Chondrocyte (in vitro differentiated cells): ENCODE results near the gene STRA8. TPM values are rescaled to one million over a fixed set of nuclear protein-coding genes. Genes with fewer than 3 reads are reported as not detected.

ENCODE experiments used
- DNase-seq: peaks from one replicate; pipeline ENCODE4 v3.0.0; 2021; ENCODE audit warnings: mixed read lengths, low spot score
- H3K27ac Mint-ChIP-seq: one replicate; pipeline ENCODE4 v1.8.0; 2021; ENCODE audit warnings: mild to moderate bottlenecking, moderate library complexity, mixed read lengths; ENCODE audit not compliant: unreplicated experiment
- H3K27me3 Mint-ChIP-seq: 2 replicates; pipeline ENCODE4 v1.8.0; 2021; ENCODE audit warnings: low read depth, mixed read lengths
- H3K36me3 Mint-ChIP-seq: 2 replicates; pipeline ENCODE4 v1.8.0; 2021; ENCODE audit warnings: low read depth, mixed read lengths
- H3K4me1 Mint-ChIP-seq: 2 replicates; pipeline ENCODE4 v1.8.0; 2021; ENCODE audit warnings: low read depth, mild to moderate bottlenecking, mixed read lengths
- H3K4me3 Mint-ChIP-seq: one replicate; pipeline ENCODE4 v1.8.0; 2021; ENCODE audit warnings: mild to moderate bottlenecking, moderate library complexity, mixed read lengths; ENCODE audit not compliant: unreplicated experiment
- H3K9me3 Mint-ChIP-seq: 2 replicates; pipeline ENCODE4 v1.8.0; 2021; ENCODE audit warnings: low read depth, mixed read lengths
- CTCF ChIP-seq: fragments of 200-600 bp; sonication (generic); IDR thresholded peaks from 2 replicates; pipeline ENCODE4 v1.5.0; 2021; ENCODE audit warnings: antibody characterized with exemption, mild to moderate bottlenecking, moderate library complexity
- total RNA-seq: library from RNA; stranded (reverse); gene quantifications from 3 replicates; pipeline ENCODE4 v1.2.1, GENCODE V29; 2021

STRA8 gene
- total RNA-seq, 1 donor from 2014 or later, result not detected

- no peak for DNase-seq
- H3K27me3 Mint-ChIP-seq, result peaks cover 3% of the 10 kb centered on the region
- no peaks in the 10 kb centered on the region for H3K9me3 Mint-ChIP-seq
- H3K36me3 Mint-ChIP-seq, result no peaks in the 10 kb centered on the region
- H3K27ac Mint-ChIP-seq, result no peak overlapping the region
- H3K4me1 Mint-ChIP-seq, result peaks cover 9% of the 10 kb centered on the region
- no peak for TF ChIP-seq CTCF
- H3K4me3 Mint-ChIP-seq, result no peak overlapping the region
Observed at GRCh38 chr7:135285547-135286233, 52.1 kb downstream of the STRA8 start.

GRCh38 chr7:135286876-135287275, 53.2 kb downstream of the STRA8 start:
- no peaks in the 10 kb centered on the region for H3K27me3 Mint-ChIP-seq
- H3K4me3 Mint-ChIP-seq, result no peak overlapping the region
- no peaks in the 10 kb centered on the region for H3K9me3 Mint-ChIP-seq
- no peaks in the 10 kb centered on the region for H3K36me3 Mint-ChIP-seq
- peaks cover 2% of the 10 kb centered on the region for H3K4me1 Mint-ChIP-seq
- no peak for TF ChIP-seq CTCF
- H3K27ac Mint-ChIP-seq, result no peak overlapping the region
- no peak for DNase-seq

DNA sequence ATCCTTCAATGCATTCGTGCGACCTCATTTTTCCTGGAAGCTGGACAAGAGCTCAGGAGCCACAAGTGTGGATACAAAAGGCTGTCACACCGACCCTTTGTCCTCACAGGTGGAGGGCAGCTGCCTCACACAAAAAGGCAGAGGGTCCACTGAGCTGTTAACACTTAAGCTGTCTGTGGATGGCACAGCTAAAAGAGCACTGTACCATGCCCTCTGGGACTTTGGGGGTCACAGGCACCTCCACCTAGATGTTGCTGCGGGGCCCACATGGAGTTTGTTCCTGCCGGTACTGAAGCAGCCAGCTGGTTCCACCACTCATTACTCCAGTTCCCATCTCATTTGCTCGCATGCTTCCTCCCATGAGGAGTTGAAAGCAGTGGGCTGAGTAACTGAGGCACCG, 57.0 kb downstream of the STRA8 start:
- H3K36me3 Mint-ChIP-seq, result peaks cover 3% of the 10 kb centered on the region
- H3K4me1 Mint-ChIP-seq, result no peaks in the 10 kb centered on the region
- no peak for DNase-seq
- no peak for TF ChIP-seq CTCF
- peaks cover 6% of the 10 kb centered on the region for H3K27me3 Mint-ChIP-seq
- H3K27ac Mint-ChIP-seq, result no peak overlapping the region
- H3K9me3 Mint-ChIP-seq, result peaks cover 3% of the 10 kb centered on the region
- no peak overlapping the region for H3K4me3 Mint-ChIP-seq

- no peak for DNase-seq
- Mint-ChIP-seq H3K27ac (no peak overlapping the region), H3K4me1 (no peaks in the 10 kb centered on the region), H3K27me3 (peaks cover 6% of the 10 kb centered on the region), H3K36me3 (peaks cover 3% of the 10 kb centered on the region), H3K9me3 (peaks cover 4% of the 10 kb centered on the region), H3K4me3 (no peak overlapping the region)
- no peak for TF ChIP-seq CTCF
Observed at GRCh38 chr7:135291809-135292253, 58.2 kb downstream of the STRA8 start.

DNA sequence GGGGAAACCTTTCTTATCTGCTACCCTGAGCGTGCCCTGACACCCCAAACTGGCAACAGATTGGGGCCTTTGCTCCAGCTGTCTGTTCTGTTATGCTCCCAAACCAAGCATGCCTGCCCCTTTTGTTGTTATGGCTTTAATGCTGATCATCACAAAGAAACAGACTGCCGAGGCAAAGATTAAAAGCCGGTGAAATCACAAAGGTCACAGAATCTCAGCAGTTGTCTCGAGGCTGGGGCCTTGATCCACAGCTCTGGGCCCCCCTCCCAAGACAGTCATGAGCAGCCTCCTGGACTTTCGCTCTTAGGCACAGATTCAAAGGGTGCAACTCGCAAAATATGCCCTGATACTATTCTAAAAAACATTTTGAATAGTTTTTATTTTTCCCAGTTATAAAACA, 65.6 kb downstream of the STRA8 start:
- H3K27ac Mint-ChIP-seq, result no peak overlapping the region

More for the DNA sequence above, 65.6 kb downstream of the STRA8 start:
- TF ChIP-seq CTCF, result no peak
- Mint-ChIP-seq H3K36me3 (peaks cover 8% of the 10 kb centered on the region), H3K4me3 (no peak overlapping the region), H3K4me1 (no peaks in the 10 kb centered on the region), H3K27me3 (peaks cover 10% of the 10 kb centered on the region), H3K9me3 (peaks cover 16% of the 10 kb centered on the region)
- no peak for DNase-seq
